Stimulated activated CD4-positive, alpha-beta T cell treated with anti-CD3 and anti-CD28 coated beads, Interleukin-1b, Interleukin-23, amount 100 ng/mL, for 24 hours (primary cell): Measurements from ENCODE around the gene SKAP2.

Source experiments
- DNase-seq, 4 experiments: peaks; one replicate each; pipeline ENCODE4 v3.0.0-alpha.2; 2020; ENCODE audit warnings: low read depth in 4 of 4, low spot score in 1 of 4

Gene SKAP2

GRCh38 chr7:26698194-26698593 is 166.2 kb downstream of the SKAP2 start:
- no peak for DNase-seq

- DNase-seq: no peak
Measured at GRCh38 chr7:26696978-26697377, 167.4 kb downstream of the SKAP2 start.

GRCh38 chr7:26696161-26696560 is 168.2 kb downstream of the SKAP2 start:
- no peak for DNase-seq

GRCh38 chr7:26694713-26695112 is 169.7 kb downstream of the SKAP2 start:
- DNase-seq: no peak

- no peak for DNase-seq
Measured at GRCh38 chr7:26694141-26694540, 170.2 kb downstream of the SKAP2 start.

DNA sequence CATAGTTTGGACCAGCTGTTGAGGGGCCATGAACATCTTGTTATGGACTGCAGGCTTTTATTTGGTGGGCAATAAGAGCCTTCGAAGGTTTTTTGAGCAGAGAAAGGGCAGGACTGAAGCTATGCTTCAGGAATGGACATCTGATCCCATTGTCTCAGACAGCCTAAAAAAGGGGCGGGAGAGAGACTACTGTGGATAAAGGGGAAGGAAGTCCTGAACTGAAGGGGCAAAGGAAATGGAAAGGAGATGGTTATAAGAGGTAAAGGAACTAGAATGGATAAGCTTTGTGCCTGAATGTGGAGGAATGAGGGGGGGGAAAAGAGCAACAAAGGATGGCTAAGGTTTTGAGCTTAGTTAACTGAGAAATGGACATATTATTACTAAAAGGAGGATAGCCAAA is 172.5 kb downstream of the SKAP2 start:
- DNase-seq: no peak

DNA sequence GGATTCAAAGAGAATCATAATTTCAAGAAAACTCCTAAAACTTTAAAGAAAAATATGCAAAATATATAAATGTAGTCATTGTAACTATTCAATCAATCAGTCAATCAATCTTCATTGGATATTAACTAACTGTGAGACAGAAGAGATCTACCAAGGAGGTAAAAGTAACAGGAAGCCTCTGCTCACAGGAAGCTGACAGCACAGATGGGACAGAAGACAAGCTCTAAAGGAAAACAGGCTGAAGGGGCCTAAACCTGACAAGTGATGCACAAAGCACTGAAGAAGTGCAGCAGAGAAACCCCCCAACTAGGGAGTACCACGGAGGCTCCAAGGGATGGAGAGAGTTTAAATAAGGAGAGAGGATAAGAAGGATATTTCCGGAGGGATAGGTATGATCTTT is 173.0 kb downstream of the SKAP2 start:
- DNase-seq: no peak

DNA sequence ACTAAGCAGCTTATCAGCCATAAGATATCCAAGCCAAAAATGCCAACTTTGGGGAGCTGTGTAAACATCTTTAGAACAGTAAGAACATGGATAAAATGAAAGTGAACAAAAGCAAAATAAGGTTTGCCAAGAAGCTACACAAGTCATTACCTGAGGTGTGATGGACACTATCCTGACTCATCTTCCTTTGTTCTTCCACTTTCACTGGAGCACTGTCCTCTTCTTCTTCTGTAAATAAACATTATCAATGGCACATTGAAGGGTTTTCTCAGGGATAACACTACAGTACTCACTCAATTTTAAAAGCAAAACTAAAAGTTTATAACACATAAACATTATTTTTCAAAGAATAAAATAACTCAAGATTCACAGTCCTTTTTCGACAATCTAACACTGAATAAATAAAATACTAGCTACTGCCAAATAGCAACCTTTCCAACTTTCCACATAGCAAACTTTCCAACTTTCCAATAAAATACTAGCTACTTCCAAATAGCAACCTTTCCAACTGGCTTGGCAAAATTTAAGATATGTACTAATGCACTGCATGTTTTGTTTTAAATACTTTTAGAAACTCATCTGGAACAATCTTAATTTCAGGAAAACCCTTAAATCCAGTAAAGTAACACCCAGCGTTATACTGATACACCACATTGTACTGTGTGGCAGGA is 174.1 kb downstream of the SKAP2 start:
- no peak for DNase-seq

DNA sequence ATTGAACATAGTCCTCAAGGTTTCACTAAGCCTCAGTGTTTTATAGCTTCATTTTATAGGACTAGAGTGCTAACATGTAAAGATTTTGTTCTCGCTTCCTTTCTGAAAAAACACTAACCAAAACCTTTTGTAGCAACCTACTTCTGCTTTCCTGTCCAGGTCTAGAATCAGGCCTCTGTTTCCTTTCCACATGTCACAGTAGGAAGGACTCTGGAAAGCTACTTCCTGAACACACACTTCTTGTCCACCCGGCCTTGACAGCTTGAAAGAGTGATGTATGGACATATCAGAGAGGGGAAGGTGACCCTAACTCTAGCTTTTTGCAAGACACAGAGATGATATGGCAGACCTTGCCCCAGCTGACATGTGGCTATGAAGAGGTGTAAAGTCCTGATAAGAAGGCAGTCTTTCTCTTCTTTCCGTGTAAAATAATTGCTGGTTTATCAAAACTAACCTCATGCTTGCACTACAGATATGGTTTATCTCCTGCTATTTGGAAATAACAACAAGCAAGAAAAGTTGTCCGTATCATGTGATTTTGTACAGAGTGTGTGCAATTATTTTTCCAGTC is 175.4 kb downstream of the SKAP2 start:
- no peak for DNase-seq

- no peak for DNase-seq
Measured at GRCh38 chr7:26688388-26688787, 176.0 kb downstream of the SKAP2 start.

GRCh38 chr7:26687032-26687431 is 177.4 kb downstream of the SKAP2 start:
- DNase-seq: no peak

- no peak for DNase-seq
Measured at GRCh38 chr7:26686448-26686981, 177.9 kb downstream of the SKAP2 start.

GRCh38 chr7:26685606-26686005 is 178.8 kb downstream of the SKAP2 start:
- DNase-seq: no peak

GRCh38 chr7:26684447-26684846 is 179.9 kb downstream of the SKAP2 start:
- DNase-seq: no peak

DNA sequence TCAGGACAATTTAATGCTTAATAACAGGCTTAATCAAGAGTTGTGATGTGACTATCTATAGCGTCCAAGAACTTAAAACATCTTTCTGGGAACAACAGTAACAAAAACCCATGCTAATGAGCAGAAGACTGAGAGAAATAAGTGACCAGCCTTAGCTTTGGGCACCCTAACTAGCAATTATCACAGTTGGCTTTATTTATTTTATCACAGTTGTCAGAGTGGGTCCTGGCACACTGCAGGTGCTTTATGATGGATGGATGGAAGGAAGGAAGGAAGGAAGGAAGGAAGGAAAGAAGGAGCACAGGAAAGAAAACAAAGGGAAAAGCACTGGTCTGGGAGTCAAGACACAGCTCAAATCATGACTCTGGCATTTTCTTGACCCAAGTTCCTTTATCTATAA is 181.1 kb downstream of the SKAP2 start:
- DNase-seq: no peak

DNA sequence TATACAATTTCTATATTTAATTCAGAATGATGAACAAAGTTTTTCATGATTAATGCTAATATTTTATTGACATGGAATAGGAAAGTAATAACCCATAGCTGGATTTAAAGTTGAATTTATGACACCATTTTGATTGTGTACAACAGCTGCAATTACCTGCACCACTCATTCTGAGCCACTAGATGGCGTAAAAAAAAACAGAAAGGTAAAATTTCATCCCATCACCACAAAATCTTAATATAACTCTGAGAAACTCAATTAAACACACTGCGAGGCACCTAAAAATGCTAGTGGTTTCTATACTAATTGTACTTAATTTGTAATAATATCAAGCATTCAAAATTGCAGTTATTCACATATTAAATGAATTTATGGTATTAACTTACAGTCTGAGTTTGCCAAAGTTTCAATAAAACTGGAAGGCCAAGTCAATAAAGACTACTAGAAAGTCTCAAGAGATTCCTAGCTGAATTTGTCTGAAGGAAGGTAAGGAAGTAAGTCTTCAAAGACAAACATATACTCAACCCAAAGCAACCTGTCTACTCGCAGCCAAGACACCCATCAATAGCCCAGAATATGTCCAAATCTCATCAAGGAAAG is 182.5 kb downstream of the SKAP2 start:
- no peak for DNase-seq

DNA sequence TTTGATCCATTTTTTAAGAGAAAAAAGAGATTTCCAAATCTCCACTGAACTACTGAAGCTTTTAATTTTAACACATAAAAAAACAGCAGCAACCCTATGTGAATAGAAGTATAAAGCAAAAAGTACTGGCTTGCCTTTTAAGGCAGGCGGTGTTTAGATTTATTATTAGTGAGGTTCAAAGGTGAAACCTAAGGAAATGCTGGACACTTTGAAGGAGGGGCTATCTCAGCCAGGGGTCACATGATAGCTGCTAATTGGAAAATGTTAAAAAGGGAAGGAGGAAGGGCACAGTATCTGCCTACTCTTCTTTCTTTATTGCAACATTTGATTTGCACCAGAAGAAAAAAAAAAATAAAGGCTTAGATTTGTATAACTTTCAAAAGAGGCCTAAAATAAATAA is 183.8 kb downstream of the SKAP2 start:
- no peak for DNase-seq

DNA sequence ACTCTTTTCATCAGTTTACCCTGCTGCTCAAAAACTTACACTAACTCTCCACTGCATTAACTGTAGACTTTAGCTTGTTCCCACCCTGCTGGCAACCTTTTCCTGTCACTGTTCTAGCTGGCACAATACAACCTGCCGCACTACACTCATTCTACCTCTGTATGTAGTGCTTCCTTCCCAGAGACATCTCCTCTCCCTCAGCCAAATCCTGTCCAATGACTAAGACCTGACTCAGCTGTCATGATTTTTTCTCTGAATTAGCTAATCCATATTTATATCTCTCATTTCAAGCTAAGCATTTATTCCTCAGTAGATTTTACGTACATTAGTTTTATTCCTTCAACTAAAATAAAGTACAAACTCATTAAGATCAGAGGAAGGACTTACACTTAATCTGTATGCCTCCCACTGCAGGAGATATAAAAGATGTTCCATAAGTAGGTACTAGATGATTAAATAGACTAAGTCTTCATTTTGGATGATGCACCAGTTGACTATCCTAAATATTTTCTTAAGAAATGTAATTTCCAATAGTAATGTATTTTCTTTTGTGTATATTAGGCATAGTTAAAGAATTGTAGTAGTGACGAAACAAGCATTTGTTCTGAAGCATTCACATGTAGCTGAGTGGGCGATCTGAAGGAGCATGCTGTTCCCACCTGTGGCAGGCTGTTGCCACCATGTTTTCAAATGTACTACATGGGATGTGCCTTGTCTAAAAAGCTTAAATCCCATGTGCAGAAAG is 189.1 kb downstream of the SKAP2 start:
- DNase-seq: no peak

- DNase-seq: no peak
Measured at GRCh38 chr7:26673858-26674257, 190.5 kb downstream of the SKAP2 start.

- no peak for DNase-seq
Measured at GRCh38 chr7:26673271-26673670, 191.1 kb downstream of the SKAP2 start.

DNA sequence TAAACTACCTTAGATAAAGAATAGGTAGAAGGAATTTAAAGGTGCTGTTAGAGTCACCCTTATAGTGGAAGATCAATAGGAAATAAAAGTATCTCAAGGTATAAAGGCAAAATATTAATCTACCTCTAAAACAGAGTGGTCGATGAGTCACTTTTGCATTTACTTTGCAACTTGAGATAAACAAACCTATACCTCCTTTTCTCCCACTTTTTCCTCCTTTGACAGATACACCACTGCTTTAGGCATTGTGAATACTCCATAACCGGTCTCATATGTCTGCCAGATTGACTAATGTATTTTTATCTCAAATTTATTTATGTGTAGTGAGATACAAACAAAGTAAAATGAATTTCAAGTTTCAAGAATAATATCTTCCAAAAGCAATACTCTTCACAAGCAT is 193.5 kb downstream of the SKAP2 start:
- no peak for DNase-seq

GRCh38 chr7:26670290-26670689 is 194.1 kb downstream of the SKAP2 start:
- no peak for DNase-seq
